Measurements from ENCODE around the gene GP1BB. TPM values are rescaled to one million over a fixed set of nuclear protein-coding genes. Genes with fewer than 3 reads are reported as not detected.

GP1BB gene
- total and polyA plus RNA-seq, 10 of the 15 experiments (the other 5 are each of a cell fraction or from before 2014, with no cell fraction given) = 0.05 to 0.28 (median 0.28) TPM; not detected in 7

DNA sequence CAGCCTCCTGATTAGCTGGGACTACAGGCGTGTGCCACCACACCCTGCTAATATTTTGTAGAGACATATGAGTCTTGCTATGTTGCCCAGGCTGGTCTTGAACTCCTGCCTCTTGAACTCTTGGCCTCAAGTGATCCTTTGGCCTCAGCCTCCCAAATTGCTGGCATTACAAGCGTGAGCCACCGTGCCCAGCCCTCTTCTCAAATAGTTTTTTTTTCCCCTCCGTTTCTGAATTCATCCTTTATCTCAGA is 49.0 kb downstream of the GP1BB start:
- 48% methylated on average over 4 of the region's 4 CpGs for WGBS (ENCODE audit: insufficient coverage, insufficient replicate concordance, low lambda C conversion rate, missing lambda C conversion rate)
- H3K4me3 ChIP-seq = no peak overlapping the region
- FAIRE-seq (no peak), ATAC-seq (no peak), DNase-seq (ENCODE audit: low read depth, low spot score) (no peak)
- H2AFZ ChIP-seq (ENCODE audit: control insufficient read depth, low read depth, low read length) = no peak overlapping the region
- peaks cover 9% of the 10 kb centered on the region for H3K4me1 ChIP-seq (ENCODE audit: control insufficient read depth, insufficient read depth, low read length)
- no peaks in the 10 kb centered on the region for H3K79me2 ChIP-seq (ENCODE audit: control insufficient read depth, insufficient read depth, low read length)
- H4K20me1 ChIP-seq (ENCODE audit: control insufficient read depth, insufficient read depth) = no peaks in the 10 kb centered on the region; the same call in 1 of the 2 replicates
- BruUV-seq (replicated peaks) = no TSS peak
- in situ Hi-C loops (cut with MboI) = no loop called here
- TF ChIP-seq KDM1A (IDR thresholded peaks at IDR 0.05; ENCODE audit: borderline replicate concordance) = no peak
- no peak for TF ChIP-seq SKIL (IDR thresholded peaks at IDR 0.05; ENCODE audit: low read depth, poor library complexity, severe bottlenecking)
- TF ChIP-seq IKZF2 (IDR thresholded peaks at IDR 0.05) = no peak
- no peak for TF ChIP-seq SUZ12 (IDR thresholded peaks at IDR 0.05; ENCODE audit: unreplicated experiment)
- no peak for TF ChIP-seq EP300 (IDR thresholded peaks at IDR 0.05; ENCODE audit: borderline replicate concordance in 1 of 2, control insufficient read depth in 1 of 2, low read depth in 2 of 2, low read length in 2 of 2)
- no peak for TF ChIP-seq HDGF (IDR thresholded peaks at IDR 0.05)
- TF ChIP-seq SRF (IDR thresholded peaks at IDR 0.05; ENCODE audit: low read depth in 2 of 2, low read length in 2 of 2) = no peak
- no peak for TF ChIP-seq POLR2AphosphoS2 (IDR thresholded peaks at IDR 0.05; ENCODE audit: low read depth, low read length)
- no peak for TF ChIP-seq MTA3 (IDR thresholded peaks at IDR 0.05; ENCODE audit: borderline replicate concordance, low read length)
- no peak for TF ChIP-seq SP1 (IDR thresholded peaks at IDR 0.05; ENCODE audit: low read depth, low read length)
- no peak for TF ChIP-seq RFX5 (IDR thresholded peaks at IDR 0.05; ENCODE audit: low read depth, low read length)
- TF ChIP-seq ZBTB33 (IDR thresholded peaks at IDR 0.05) = no peak
- no peak for TF ChIP-seq MEF2B (IDR thresholded peaks at IDR 0.05; ENCODE audit: partially characterized antibody, poor library complexity, severe bottlenecking)
- no peak for TF ChIP-seq STAT3 (IDR thresholded peaks at IDR 0.05; ENCODE audit: low read depth, low read length)
- H3K27ac ChIP-seq (ENCODE audit: control insufficient read depth, insufficient read depth) = no peak overlapping the region
- ChIA-PET POLR2A (no interaction called here), CTCF (interaction anchor here (1.1 to 2.0 kb wide), 7 partner anchors 16 to 146 kb away, joined by 3 to 6 read pairs (median 3); no protein-coding TSS in a partner anchor), SMC1A (ENCODE audit: uncharacterized antibody, unreplicated experiment) (interaction anchor here (2.1 to 2.4 kb wide), 2 partner anchors 42 to 83 kb away, joined by 5 to 7 read pairs; no protein-coding TSS in a partner anchor), RAD21 (ENCODE audit: unreplicated experiment) (interaction anchor here (0.6 to 2.6 kb wide), 7 partner anchors 16 to 1014 kb away, joined by 3 to 12 read pairs (median 4); no protein-coding TSS in a partner anchor)
- intact Hi-C loops (cut with micrococcal nuclease; ENCODE audit: unreplicated experiment) = no loop called here
- H3K9me3 ChIP-seq (replicated peaks; ENCODE audit: control insufficient read depth, insufficient read depth, low read length) = no peaks in the 10 kb centered on the region
- no peaks in the 10 kb centered on the region for H3K36me3 ChIP-seq (ENCODE audit: control insufficient read depth in 2 of 2, insufficient read depth in 2 of 2, low read length in 1 of 2)
- no peak overlapping the region for H3K4me2 ChIP-seq (ENCODE audit: control insufficient read depth, insufficient read depth)
- peaks cover 0 to 6% of the 10 kb centered on the region in 2 experiments; a peak in 3 of 4 replicates for H3K27me3 ChIP-seq (replicated peaks in 1 of 2; ENCODE audit: control insufficient read depth in 2 of 2, insufficient read depth in 2 of 2, low read length in 1 of 2)
- H3K9ac ChIP-seq (ENCODE audit: control insufficient read depth, insufficient read depth, low read length) = no peak overlapping the region
